ENCODE data around the gene CASTOR2.
"Not testable (repeated sequence)": the region's sequence is repeated elsewhere in the genome, so short reads cannot be mapped to it uniquely, and the experiment has no call there.

CASTOR2 gene

DNA sequence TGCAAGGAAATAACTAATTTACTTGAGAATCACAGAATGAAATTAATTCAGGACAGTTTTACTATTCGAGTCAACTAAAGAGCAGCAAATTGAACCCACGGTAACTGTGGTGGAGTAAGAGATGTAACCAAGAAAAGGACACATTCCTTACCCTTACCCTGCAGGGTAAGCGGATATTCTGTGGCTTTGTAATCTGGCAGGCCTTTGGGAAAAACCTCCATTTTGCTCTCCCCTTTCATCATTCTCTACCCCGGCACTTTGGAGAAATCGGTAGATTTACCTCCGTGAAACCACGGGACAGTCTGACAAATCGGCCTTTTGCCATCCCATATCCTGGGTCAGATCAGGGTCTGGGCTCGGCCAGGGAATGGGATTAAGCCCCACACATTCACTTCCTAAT lies 90.7 kb downstream of the CASTOR2 start:
- DNase-seq = no peak

DNA sequence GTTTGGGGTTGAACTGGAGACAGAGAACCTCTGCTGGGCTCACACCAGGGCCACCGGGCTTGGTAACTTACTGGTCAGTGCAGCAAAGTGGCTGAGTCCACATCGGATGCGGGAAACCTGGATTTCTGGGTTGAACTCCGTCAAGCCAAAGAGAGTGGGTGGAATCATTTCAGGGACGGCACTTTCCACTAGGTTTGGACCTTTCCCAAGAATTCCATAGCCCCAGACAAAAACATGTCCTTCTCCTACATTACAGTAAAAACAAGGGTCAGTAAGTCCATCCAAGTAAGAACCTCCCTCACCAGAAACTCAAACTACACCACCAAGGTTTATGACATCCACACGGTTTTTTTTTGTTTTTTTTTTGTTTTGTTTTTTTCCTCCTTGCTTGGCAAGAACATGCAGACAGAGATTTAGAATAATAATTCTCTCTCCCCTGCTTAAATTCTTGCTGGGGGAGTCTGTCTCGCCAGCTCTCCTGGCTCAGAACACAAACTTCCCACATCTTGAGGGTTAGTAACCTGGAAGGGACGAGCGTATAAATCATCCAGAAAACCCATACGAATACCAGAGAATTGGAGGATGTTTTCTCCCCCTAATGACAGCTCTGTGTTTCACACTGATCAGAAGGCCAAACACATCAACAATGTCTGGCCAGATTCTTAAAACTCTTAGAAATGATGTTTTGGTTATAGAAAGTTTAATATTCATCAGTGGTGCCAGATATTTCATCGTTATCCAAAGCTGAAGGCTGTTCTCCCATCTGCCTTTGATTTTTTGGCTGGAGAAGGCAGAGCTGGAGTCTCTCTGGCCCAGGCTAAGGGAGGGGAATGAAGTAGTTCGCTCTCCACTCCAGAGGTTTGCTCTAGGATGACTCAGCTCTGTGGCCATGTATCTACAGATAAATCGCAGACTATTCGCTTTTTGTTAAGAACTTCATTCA lies 91.6 kb downstream of the CASTOR2 start:
- DNase-seq = no peak

- no peak for DNase-seq
Measured at GRCh38 chr7:75058406-75058805, 93.9 kb downstream of the CASTOR2 start.

- no peak for DNase-seq
Measured at GRCh38 chr7:75064291-75064690, 99.8 kb downstream of the CASTOR2 start.

- DNase-seq = no peak
Measured at GRCh38 chr7:75064801-75065200, 100.3 kb downstream of the CASTOR2 start.

- no peak for DNase-seq
Measured at GRCh38 chr7:75066521-75066920, 102.0 kb downstream of the CASTOR2 start.

DNA sequence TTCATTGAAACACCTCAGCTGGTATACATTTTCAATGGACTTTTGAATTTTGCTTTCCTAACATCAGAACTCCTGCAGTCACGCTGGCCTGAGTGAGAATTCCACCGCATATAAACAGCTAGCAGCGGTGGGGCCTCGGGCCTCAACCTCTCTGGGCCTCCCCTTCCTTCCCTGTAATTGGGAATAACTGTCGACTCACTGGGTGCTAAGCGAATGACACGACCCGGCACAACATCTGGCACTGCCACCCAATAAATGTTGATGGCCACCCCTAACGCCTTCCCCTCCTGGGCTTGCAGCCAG lies 108.4 kb downstream of the CASTOR2 start:
- no peak for DNase-seq

DNA sequence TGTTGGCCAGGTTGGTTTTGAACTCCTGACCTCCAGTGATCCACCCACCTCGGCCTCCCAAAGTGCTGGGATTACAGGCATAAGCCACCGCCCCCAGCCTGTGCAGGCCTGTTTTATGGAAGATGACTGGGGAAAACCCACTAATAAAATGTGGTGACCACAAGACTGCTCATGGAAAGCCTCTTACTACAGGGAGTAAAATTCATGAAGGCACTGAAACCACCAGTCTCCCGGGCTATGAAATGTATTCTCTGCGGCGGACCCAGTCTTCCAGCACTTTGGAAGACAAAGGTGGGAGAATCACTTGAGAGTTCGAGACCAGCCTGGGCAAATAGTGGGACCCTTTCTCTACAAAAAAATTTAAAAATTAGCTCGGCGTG lies 109.7 kb downstream of the CASTOR2 start:
- DNase-seq = not testable (repeated sequence)
